RPMI8226 (cell line): ENCODE measurements around the gene IGSF9B.

Experiments used
- DNase-seq: peaks from one replicate; pipeline ENCODE4 v3.0.0-alpha.2; 2015

Gene IGSF9B

GRCh38 chr11:133952199-133953190, 4.3 kb downstream of the IGSF9B start:
- DNase-seq: no peak

DNA sequence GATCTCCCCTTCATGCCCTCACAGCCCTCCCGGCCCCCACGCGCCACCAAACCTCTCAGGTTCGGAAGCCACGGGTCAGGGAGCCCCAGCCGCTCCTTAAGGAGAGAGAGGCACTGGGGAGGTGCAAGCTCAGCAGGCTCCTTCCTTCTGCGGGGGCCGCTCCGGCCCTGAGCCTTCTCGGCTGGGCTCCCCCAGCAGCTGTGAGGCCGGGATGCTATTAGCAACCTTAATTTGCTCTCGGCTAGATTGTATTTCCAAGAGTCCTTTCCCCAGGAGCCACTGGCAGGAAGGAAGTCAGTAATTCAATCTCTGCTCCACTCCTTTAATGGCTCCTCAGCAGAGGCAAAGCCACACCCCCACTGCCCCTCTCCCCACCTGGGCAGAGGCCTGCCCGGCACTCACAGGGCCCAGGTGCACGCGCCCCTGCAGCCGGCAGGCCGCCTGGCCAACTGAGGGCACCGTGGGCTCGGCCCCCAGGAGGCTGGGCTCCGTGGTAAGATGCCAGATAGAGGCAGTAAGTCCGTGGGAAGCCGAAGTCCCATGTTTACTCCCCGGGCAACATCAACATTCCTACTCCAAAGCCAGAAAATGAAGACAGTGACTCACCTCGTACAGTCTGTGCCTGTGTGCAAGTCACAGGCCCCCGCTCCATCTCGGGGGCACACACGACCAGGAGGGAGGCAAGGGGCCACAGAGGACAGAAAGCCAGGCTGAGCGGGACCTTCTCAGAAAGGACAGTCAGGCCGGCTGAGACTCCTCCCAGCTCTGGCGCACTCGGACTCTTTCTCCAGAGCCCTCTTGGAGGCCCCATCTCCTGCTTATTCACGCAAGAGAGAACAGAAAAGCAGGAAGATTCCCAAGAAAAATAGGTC, 5.2 kb downstream of the IGSF9B start:
- DNase-seq: no peak

DNA sequence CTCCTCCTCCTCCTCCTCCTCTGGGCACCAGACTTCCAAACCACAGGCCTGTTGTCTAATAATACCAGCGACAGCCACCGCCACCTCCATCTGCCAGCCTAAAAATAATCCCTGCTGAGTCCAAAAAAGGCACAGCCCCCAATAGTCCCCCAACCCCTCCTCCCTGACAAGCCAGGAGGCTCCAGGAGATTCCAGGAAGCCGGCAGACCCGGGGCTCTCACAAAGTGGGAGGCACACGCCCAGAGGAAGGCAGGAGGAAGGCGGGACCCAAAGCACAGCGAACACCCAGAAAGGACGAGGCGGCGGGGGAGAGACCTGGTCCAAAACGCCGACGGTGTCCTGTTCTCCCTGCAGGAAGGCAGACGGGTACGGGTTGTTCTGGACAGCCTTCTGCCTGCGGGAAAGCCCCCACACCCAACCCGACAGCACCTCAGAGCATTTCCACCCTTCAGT, 5.9 kb downstream of the IGSF9B start:
- DNase-seq: no peak

GRCh38 chr11:133950421-133950820, 6.3 kb downstream of the IGSF9B start:
- no peak for DNase-seq

DNA sequence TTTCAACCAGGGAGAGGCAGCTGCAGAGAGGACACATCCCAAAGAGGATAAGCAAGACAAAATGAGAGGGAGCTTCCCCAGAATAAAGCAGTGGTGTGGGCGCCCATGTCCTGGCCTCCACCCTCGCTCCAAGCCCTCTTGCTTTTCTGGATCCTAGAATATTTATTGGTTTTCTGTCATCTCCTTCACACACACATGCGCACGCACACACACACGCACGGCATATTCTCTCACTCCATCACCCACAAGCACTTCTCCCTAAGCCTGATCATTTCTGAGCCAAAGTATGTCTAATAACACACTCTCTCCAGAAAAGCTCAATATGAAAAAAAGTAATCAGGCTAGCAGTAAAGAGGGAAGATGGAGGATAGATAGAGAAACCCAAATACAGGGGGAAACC, 7.6 kb downstream of the IGSF9B start:
- DNase-seq: no peak

DNA sequence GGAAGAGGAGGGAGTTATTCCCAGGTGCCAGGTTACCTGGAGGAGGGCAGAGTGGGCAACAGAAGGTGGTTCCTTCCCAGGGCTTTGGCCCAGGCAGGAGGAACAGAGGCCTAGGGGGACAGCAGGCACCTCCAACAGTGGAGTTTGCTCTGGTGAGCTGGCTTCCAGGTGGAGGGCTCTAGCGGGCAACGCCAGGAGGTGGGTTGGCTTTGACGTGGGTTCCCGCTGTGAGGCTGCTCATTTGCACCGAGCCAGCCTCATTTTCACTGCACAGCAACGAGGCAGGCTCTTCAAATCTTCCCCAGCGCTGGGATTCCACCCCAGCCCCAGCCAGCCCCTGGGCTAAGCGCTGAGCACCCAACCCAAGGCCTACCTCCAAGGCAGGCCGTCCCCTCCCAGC, 8.1 kb downstream of the IGSF9B start:
- DNase-seq: no peak

GRCh38 chr11:133947321-133947756, 9.4 kb downstream of the IGSF9B start:
- peak; percentile 64 for DNase-seq

DNA sequence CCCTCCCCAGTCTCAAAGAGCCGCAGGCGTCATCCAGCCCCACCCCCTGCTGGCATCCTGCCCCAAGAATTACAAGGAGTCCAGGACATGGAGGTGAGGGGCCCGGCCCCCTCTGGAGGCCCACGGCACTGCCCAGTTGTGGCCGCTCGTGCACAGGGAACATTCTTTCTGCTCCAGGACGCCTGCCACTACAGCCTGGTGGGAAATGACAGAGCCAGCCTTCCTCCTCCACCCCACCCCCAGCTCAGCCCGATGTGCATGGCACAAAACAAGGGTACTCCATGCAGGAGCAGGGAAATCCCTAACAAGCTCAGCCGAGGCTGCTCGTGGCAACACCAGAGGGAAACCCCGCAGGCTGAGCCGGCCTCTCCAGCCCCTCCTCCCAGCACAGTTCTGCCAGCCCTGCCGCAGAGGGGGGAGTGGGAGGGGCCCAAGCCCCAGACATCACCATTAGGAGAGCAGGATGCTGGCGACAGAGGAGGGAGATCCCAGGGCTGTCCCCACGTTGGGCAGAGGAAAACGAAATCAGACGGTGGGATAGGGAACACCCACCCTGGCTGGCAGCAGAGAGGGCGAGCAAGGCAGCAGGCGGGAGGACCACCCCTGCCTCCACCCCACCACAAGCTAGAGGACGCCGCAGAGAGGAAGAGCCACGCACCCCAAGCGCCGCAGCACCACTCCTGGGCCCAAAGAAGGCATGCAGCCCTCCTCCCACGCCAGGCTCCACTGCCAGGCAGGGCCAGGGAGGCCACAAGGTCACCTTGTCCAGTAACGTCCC, 10.0 kb downstream of the IGSF9B start:
- DNase-seq: no peak

DNA sequence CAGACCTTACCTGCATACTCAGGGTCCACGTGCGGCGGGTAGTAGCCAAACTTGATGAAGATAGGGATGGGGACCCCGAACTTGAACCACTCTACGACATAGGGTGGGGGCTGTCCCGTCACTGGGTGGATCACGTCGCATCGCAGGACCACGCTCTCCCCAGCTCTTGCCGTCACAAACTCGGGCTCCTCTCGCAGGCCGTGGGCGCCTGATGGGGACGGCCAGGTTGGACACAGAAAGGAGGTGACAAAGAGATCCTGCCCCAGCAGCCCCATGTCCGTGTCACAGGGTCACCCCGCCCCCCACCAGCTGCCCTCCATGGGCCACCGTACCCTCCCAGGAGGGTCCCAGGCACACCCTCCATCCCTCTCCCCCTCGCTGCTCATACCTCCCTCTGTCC, 10.7 kb downstream of the IGSF9B start:
- no peak for DNase-seq

DNA sequence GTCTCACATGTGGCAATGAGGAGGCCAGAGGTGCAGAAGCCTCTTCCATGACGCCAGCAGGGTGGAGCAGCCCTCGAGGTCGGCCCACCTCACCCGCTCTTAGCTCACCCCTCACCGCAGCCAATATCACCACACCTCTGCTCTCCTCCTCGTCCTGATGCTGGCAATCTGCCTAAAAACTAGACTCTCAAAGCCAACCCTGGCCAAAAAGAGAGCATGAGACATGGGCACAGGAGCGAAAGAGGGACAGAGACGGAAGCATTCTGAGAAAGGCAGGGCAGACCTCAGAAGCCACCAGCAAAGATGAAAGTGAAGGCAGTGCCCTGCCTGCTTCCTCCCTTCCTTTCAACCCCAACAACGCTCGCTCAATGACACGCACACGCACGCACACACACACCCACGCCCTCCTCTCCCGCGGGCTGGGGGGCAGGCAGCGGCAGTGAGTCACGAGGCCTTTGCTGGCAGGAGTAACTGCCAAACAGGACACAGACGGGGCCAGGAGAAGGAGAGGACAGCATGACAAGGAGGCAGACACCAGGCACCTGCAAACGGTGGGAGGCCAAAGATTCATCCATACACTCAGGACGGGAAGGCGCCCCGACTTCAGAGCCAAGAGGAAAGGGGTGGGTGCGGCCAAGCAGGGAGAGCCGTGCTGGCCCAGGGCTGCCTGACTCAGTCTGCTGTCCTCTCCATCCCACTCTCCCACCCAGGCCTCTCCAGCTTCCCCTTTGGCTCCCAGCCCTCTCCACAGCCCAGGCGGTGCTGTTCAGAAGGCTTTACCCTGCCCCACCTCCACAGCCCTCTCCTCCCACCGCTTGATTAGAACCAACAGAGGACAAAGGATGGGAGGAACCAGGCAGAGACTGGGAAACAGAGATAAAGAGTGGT, 11.4 kb downstream of the IGSF9B start:
- DNase-seq: no peak

- no peak for DNase-seq
Measured at GRCh38 chr11:133943950-133944698, 12.6 kb downstream of the IGSF9B start.

DNA sequence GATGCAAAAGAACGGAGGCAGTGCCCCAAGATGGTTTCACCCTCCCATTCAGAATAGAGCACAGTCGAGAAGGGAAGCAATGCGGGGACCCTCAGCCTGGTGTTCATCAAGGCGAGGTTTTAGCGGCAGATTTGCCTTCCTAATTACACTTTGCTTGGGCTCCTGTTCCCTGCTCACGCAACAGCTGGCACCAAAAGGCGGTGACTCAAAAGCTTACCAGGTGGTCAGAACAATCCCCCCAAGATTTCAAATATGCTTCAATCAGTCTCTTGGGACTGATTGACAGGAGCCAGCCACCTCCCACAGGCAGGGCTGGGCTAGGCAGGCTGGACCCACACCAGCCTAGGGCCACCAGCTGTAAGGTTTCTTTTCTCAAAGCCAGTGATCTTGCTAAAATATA, 14.2 kb downstream of the IGSF9B start:
- no peak for DNase-seq

GRCh38 chr11:133941546-133941945, 15.2 kb downstream of the IGSF9B start:
- DNase-seq: no peak

GRCh38 chr11:133940034-133940433, 16.7 kb downstream of the IGSF9B start:
- no peak for DNase-seq

- DNase-seq: no peak
Measured at GRCh38 chr11:133939558-133939957, 17.2 kb downstream of the IGSF9B start.

DNA sequence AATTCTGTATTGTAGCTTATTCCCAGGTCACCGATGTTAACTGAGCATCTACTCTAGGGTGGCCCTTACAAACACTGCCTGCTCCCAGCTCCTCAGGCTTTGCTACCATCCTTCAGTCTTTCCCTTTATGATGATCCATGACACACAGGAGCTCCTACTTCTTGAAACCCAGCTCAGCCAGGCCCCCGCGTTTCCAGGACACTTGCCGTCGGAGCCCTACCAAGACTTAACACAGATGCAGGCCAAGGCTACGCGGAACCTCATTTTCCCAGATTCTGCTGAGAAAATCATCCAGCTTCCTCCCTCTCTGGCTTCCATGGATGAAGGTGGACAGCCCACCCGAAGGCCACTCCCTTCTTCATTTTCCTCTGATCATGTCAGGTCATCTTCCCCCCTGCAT, 18.6 kb downstream of the IGSF9B start:
- DNase-seq: no peak

GRCh38 chr11:133937468-133937867, 19.3 kb downstream of the IGSF9B start:
- DNase-seq: no peak

- no peak for DNase-seq
Measured at GRCh38 chr11:133937015-133937414, 19.8 kb downstream of the IGSF9B start.

GRCh38 chr11:133936592-133936991, 20.2 kb downstream of the IGSF9B start:
- DNase-seq: no peak

GRCh38 chr11:133936136-133936535, 20.6 kb downstream of the IGSF9B start:
- no peak for DNase-seq

- DNase-seq: no peak
Measured at GRCh38 chr11:133935551-133935910, 21.2 kb downstream of the IGSF9B start.
